Measurements from ENCODE around the gene DNAL4.

GRCh38 chr22:38728871-38729796, 64.8 kb downstream of the DNAL4 start:
- TF ChIP-seq POLR2A (IDR thresholded peaks at IDR 0.05; ENCODE audit: low read length) = no peak
- TF ChIP-seq GATA1 (IDR thresholded peaks at IDR 0.05; ENCODE audit: low read depth, low read length) = no peak
